OCI-LY7 (cell line): Measurements from ENCODE around the gene ELMO2. TPM values are rescaled to one million over a fixed set of nuclear protein-coding genes. Genes with fewer than 3 reads are reported as not detected.
A peak's percentile ranks its signal among the peaks of the same experiment; 100 is the strongest.

Experiments
- BruUV-seq: library from RNA; stranded (reverse); fragments of 400-500 nt; replicated peaks from 2 replicates; lab custom pipeline; 2021; lab: Mats Ljungman, UMichigan
- CTCF ChIA-PET: fragments of 300-600 bp; sonication (Branson Sonifier 250); formaldehyde crosslinking; loops from one replicate; lab custom pipeline; 2022; ENCODE audit warnings: antibody characterized with exemption; ENCODE audit not compliant: unreplicated experiment; lab: Charles Lee
- POLR2A ChIA-PET: fragments of 300-600 bp; sonication (Branson Sonifier 250); formaldehyde crosslinking; loops from one replicate; lab custom pipeline; 2022; ENCODE audit warnings: antibody characterized with exemption; lab: Charles Lee
- DNase-seq: peaks from one replicate; pipeline ENCODE4 v3.0.0-alpha.2; 2015; ENCODE audit warnings: low spot score
- H2AFZ ChIP-seq: fragments of 200-600 bp; sonication (generic), shearing (Covaris generic); 2 replicates; pipeline ENCODE4 v1.6.1; 2014; ENCODE audit warnings: mild to moderate bottlenecking, antibody characterized with exemption, low read length, moderate library complexity
- H3K27ac ChIP-seq: fragments of 200-600 bp; sonication (generic); 2 replicates; pipeline ENCODE4 v1.5.1; 2014; ENCODE audit warnings: mixed run types, low read depth, mild to moderate bottlenecking, moderate library complexity, low read length, inconsistent platforms; ENCODE audit not compliant: poor library complexity, severe bottlenecking
- H3K36me3 ChIP-seq: fragments of 200-600 bp; sonication (generic); 2 replicates; pipeline ENCODE4 v1.6.1; 2014; ENCODE audit warnings: mild to moderate bottlenecking, antibody characterized with exemption, low read length, moderate library complexity, mixed read lengths; ENCODE audit not compliant: insufficient read depth
- H3K4me1 ChIP-seq: fragments of 200-600 bp; sonication (generic); 2 replicates; pipeline ENCODE4 v1.5.1; 2014; ENCODE audit warnings: mild to moderate bottlenecking, low read length; ENCODE audit not compliant: insufficient read depth, poor library complexity, severe bottlenecking
- H3K4me2 ChIP-seq: fragments of 200-600 bp; sonication (generic); 2 replicates; pipeline ENCODE4 v1.6.1; 2014; ENCODE audit warnings: mild to moderate bottlenecking, low read length
- H3K4me3 ChIP-seq: fragments of 200-600 bp; sonication (generic); 2 replicates; pipeline ENCODE4 v1.5.1; 2014; ENCODE audit warnings: mild to moderate bottlenecking, low read depth, low read length; ENCODE audit not compliant: poor library complexity, severe bottlenecking
- H3K79me2 ChIP-seq: fragments of 200-600 bp; sonication (generic); 2 replicates; pipeline ENCODE4 v1.6.1; 2016; ENCODE audit warnings: low read depth, mild to moderate bottlenecking, low read length, moderate library complexity, mixed read lengths; ENCODE audit not compliant: insufficient read depth
- H3K9me2 ChIP-seq: fragments of 200-600 bp; sonication (generic); 2 replicates; pipeline ENCODE4 v1.6.1; 2016; ENCODE audit warnings: mild to moderate bottlenecking, low read length, mixed read lengths; ENCODE audit not compliant: insufficient read depth
- H3K9me3 ChIP-seq: fragments of 200-600 bp; sonication (generic); 2 replicates; pipeline ENCODE4 v1.6.1; 2014; ENCODE audit warnings: mild to moderate bottlenecking, mixed run types, low read length, mixed read lengths
- H4K20me1 ChIP-seq: fragments of 200-600 bp; sonication (generic); 2 replicates; pipeline ENCODE4 v1.6.1; 2014; ENCODE audit warnings: mild to moderate bottlenecking, antibody characterized with exemption, low read length, moderate library complexity, mixed read lengths; ENCODE audit not compliant: insufficient read depth
- EZH2phosphoT487 ChIP-seq: fragments of 200-600 bp; sonication (generic); IDR thresholded peaks from 2 replicates; pipeline ENCODE4 v1.6.1; 2018; ENCODE audit warnings: low read depth, borderline replicate concordance, mild to moderate bottlenecking, mixed run types, antibody characterized with exemption, low read length, moderate library complexity, mixed read lengths
- intact Hi-C: fragments of 100-400 bp; cut with micrococcal nuclease; formaldehyde crosslinking; loops from one replicate; pipeline ENCODE4 v1.10.0; 2022; ENCODE audit not compliant: unreplicated experiment
- total RNA-seq, 2 experiments: library from RNA; depleted of rRNA in 1 of 2; stranded (reverse); fragments of >200 nt in 1 of 2; shearing (Covaris generic) in 1 of 2; gene quantifications; 2 replicates each; pipeline ENCODE4 v1.2.3, GENCODE V29; 2014 to 2022
- TF ChIP-seq, protein P1 (sequence below): fragments of 200-600 bp; sonication (generic); conservative IDR thresholded peaks from 2 replicates; pipeline ENCODE4 v1.5.1; 2014; ENCODE audit warnings: mild to moderate bottlenecking, antibody characterized with exemption, low read length, moderate library complexity, mixed read lengths

The ELMO2 gene
- total RNA-seq, 2 experiments from 2014 or later: 16.0 to 36.4 TPM

- Histone ChIP-seq H3K9me2 (no peaks in the 10 kb centered on the region), H2AFZ (no peak overlapping the region), H3K27ac (peak overlapping the region; percentile 57), H4K20me1 (no peaks in the 10 kb centered on the region), H3K4me3 (no peak overlapping the region), H3K4me2 (peak overlapping the region; percentile 51), H3K4me1 (peaks cover 24% of the 10 kb centered on the region), H3K79me2 (no peaks in the 10 kb centered on the region), H3K36me3 (peaks cover 9% of the 10 kb centered on the region; the same call in 1 of the 2 replicates), H3K9me3 (no peaks in the 10 kb centered on the region)
- ChIA-PET POLR2A (interaction anchor here (0.6 to 0.8 kb wide), 2 partner anchors 32 to 57 kb away, joined by 3 read pairs; no protein-coding TSS in a partner anchor), CTCF (interaction anchor here (0.6 kb wide), 1 partner anchor 1387 kb away, joined by 3 read pairs; no protein-coding TSS in a partner anchor)
- intact Hi-C loops: no loop called here
- TF ChIP-seq EZH2phosphoT487: no peak
- TF ChIP-seq, protein P1, sequence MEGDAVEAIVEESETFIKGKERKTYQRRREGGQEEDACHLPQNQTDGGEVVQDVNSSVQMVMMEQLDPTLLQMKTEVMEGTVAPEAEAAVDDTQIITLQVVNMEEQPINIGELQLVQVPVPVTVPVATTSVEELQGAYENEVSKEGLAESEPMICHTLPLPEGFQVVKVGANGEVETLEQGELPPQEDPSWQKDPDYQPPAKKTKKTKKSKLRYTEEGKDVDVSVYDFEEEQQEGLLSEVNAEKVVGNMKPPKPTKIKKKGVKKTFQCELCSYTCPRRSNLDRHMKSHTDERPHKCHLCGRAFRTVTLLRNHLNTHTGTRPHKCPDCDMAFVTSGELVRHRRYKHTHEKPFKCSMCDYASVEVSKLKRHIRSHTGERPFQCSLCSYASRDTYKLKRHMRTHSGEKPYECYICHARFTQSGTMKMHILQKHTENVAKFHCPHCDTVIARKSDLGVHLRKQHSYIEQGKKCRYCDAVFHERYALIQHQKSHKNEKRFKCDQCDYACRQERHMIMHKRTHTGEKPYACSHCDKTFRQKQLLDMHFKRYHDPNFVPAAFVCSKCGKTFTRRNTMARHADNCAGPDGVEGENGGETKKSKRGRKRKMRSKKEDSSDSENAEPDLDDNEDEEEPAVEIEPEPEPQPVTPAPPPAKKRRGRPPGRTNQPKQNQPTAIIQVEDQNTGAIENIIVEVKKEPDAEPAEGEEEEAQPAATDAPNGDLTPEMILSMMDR: no peak
- peak; percentile 50 for DNase-seq
- no TSS peak for BruUV-seq
Observed at GRCh38 chr20:46350201-46350985, 56.0 kb downstream of the ELMO2 start.

DNA sequence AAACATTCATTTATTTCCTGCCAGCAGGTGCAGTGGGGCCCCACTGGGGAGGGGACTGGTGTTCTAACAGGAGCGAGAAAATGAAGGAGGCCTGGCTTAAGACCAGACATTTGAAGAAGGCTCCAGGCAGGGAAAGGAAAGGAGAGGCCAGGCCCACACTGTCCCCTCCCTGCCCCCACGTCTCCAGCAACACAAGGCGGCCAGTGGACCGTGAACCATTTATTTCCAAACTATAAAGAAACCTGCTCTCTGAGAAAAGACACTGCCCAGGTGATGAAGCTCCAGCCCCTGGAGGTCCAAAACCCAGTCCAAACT, 56.7 kb downstream of the ELMO2 start:
- no TSS peak for BruUV-seq
- DNase-seq: peak; percentile 69
- Histone ChIP-seq H3K4me2 (peak overlapping the region; percentile 51), H3K79me2 (no peaks in the 10 kb centered on the region), H3K27ac (peak overlapping the region; percentile 57), H3K4me1 (peaks cover 24% of the 10 kb centered on the region), H2AFZ (no peak overlapping the region), H3K9me3 (no peaks in the 10 kb centered on the region), H3K36me3 (peaks cover 9% of the 10 kb centered on the region; the same call in 1 of the 2 replicates), H3K9me2 (no peaks in the 10 kb centered on the region), H4K20me1 (no peaks in the 10 kb centered on the region), H3K4me3 (peak overlapping the region; percentile 17)
- POLR2A ChIA-PET: interaction anchor here (0.8 kb wide), 1 partner anchor 58 kb away, joined by 3 read pairs; no protein-coding TSS in a partner anchor
- TF ChIP-seq, protein P1: no peak
- TF ChIP-seq EZH2phosphoT487: no peak
- CTCF ChIA-PET: no interaction called here
- intact Hi-C loops: loop anchor here (1.0 to 5.0 kb wide), 3 partner anchors 43 to 327 kb away; no protein-coding TSS in a partner anchor
